SKM-1 (cell line): ENCODE results near the gene CFAP141.
A peak's percentile ranks its signal among the peaks of the same experiment; 100 is the strongest.

Source experiments
- DNase-seq: peaks from one replicate; lab custom pipeline; 2025; ENCODE audit not compliant: unreplicated experiment; lab: John Stamatoyannopoulos, UW

The CFAP141 gene

GRCh38 chr1:154171880-154172279 lies 34.3 kb downstream of the CFAP141 start:
- no peak for DNase-seq

- no peak for DNase-seq
Observed at GRCh38 chr1:154171223-154171583, 34.9 kb downstream of the CFAP141 start.

DNA sequence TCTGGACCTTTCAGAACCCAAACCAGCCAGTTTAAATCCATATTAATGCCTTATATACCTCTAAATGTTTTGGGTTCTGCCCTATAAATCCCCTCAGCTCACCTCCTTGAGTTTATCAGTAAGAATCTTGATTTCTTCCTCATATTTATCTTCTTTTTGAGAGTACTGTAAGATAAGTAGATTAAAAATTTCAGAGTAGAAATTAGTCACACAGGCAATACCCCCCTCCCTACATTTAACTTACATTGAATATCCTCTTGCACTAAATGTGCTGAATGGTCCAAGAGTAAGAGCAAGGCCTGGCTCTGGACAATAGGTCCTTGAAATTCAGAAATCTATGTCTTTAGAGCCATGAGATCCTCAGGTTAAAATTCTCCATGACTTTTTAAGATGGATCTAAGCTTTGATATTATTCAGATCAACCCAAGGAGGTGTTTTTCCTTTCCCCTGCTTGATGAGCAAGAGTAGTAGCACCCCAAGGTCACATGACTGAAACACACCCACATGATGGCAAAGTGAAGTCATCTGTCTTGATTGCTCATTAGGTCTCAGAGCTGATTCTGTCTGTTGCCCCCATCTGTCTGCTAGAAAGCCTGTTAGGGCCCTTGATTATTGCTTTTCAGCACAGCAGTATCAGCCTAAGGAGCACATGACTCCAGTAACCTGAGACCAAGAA lies 35.4 kb downstream of the CFAP141 start:
- no peak for DNase-seq

DNA sequence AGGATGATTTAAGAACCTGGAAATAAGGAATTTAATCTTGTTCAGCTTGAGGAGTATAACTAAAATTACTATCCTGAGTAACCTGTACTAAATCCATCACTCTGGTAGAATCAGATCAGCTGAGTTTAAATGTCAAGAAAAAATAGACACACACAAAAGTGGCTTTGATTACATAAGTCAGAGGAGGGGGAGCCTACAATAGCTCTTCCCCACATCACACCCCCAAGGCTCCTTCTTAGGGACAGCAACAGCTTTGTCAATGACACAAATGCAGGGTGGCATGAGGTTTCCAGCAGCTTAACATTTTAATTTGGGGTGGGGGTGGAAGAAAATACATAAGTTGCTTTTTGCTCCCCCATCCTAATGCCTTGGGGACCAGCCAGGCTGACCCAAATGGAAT lies 38.7 kb downstream of the CFAP141 start:
- DNase-seq, result no peak

- no peak for DNase-seq
Observed at GRCh38 chr1:154166207-154166606, 39.9 kb downstream of the CFAP141 start.

DNA sequence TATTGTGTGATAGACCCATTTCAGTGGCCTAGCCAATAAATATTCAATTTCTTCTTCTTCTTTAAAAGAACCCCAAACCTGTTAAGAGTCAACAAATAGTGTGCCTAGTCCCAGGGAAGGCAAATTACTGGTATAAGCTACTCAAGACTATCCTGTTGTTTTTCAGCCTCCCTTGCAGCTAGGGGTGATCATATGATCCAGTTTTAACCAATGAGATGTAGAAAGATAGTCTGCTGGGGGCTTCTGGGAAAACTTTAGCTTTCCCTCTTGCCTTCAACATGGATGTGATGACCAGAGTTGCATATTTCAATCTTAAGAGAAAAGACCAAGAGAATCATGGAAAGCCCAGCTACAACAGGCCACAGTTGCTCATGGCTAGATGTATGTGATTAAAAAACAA lies 46.6 kb downstream of the CFAP141 start:
- no peak for DNase-seq

DNA sequence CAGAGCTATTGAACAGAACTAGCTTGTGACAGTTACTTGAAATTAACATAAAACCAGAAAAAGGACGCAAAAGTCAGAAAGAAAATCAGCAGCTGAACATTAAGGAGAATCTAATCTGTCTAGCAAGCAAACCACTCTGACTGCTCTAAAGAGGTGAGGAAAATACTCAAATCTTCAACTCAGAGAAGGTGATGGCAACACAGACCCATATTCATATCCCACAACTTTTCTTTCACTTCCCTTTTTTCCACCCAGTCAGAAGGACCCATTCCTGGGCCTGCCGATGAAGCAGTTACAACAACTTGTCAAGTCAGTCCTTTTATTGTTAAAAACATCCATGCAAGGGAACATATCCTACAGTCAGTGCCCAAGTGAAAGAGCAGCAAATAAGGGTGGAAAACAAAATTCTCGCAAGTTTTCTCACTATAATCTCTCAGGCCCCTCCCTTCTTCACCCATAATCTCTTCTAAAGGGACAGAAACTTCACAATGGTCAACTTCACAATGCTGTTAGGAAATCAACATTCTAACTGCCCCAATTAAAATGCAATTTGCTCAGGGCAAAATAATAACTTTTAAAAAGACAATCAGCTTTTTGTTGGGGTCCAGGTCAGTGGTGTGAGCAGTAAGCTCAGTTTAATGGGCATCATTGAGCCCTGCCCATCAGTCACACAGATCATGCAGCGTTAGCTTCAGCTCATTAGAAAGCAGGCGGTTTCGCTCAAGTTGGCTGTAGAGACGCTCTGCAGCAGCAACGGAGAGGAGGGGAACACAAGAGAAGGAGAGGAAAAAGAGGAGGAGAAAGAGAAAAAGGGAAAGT lies 47.6 kb downstream of the CFAP141 start:
- DNase-seq, result peak; percentile 85

GRCh38 chr1:154157520-154158306 lies 48.4 kb downstream of the CFAP141 start:
- DNase-seq, result peak; percentile 98

- no peak for DNase-seq
Observed at GRCh38 chr1:154155251-154155650, 50.9 kb downstream of the CFAP141 start.

GRCh38 chr1:154154534-154155191 lies 51.5 kb downstream of the CFAP141 start, which contains the start of gene NUP210L:
Gene NUP210L, minus strand, starts transcription at chr1:154155073.
- no peak for DNase-seq

DNA sequence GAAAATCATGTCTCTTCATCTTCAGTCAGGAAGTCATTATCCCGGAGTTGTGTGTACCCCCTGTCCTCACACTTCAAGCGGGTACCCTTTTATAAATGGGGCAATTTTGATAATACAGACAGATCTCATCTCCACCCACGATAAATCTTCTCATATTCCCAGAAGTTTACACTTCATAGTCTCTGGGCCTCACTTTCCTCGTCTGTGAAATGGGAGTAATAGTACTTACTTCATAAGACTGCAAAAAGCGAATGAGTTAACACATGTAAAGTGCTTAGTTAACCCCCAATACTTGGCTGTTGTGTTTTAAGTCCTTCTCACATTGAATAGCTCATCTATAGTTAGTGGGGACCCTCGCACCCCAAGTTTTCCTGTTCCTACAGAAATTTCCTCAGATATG lies 52.1 kb downstream of the CFAP141 start:
- no peak for DNase-seq

GRCh38 chr1:154151311-154151710 lies 54.8 kb downstream of the CFAP141 start:
- no peak for DNase-seq
